ENCODE measurements around the gene PRSS53.

DNA sequence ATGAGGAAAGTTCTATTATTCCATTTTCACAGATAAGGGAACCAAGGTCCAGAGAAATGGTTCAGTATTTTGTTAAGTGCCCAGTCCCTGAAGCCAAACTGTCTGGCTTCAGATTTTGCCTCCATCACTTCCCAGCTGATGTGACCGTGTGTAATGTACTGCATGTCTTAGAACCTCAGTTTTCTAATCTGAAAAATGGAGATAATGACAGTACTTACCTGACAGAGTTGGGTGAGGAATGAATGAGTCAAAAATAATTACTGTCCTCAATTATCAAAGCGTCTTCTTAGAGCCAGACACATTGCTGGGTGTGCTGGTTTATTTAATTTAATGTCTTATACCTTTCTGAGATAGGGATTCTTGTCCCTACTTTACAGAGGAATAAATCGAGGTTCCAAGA, 21.4 kb downstream of the PRSS53 start:
- TF ChIP-seq NR2F1 (conservative IDR thresholded peaks at IDR 0.05) (no peak), RAD51 (IDR thresholded peaks at IDR 0.05) (no peak), KDM1A (IDR thresholded peaks at IDR 0.05; ENCODE audit: borderline replicate concordance) (no peak), NFYB (IDR thresholded peaks at IDR 0.05; ENCODE audit: insufficient read depth, low read depth, low read length) (no peak)
- TF ChIP-seq, protein P1, sequence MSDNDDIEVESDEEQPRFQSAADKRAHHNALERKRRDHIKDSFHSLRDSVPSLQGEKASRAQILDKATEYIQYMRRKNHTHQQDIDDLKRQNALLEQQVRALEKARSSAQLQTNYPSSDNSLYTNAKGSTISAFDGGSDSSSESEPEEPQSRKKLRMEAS (IDR thresholded peaks at IDR 0.05; ENCODE audit: low read depth, low read length), result no peak

Measured in GM12878 (cell line).